GM21825 (cell line): Measurements from ENCODE around the gene SLC8A1.

Experiments used
- ATAC-seq: cut with Tn5 transposase; IDR thresholded peaks from one replicate; pipeline ENCODE4 v1.9.1; 2021; ENCODE audit warnings: mild to moderate bottlenecking, moderate library complexity; ENCODE audit not compliant: unreplicated experiment

Gene SLC8A1

DNA sequence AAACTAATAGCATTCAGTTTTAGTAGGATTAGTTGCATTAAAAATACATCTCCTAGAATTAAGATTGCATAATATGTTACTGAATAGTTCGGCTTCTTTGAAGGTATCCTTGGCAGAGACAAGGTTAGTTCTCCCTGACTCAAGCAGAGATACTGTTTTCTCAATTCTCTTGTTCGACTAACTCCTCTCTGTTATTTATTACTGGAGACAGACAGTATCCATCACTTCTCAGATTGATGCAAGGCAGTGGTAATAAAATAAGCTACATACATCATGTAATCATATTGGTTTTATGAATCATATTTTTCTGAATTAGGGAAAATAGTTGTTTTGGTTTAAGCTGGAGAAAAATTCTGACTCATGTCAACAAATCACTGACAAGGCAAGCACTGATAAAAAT is 134.8 kb downstream of the SLC8A1 start:
- no peak for ATAC-seq

- ATAC-seq, result no peak
Measured at GRCh38 chr2:40316620-40317019, 135.3 kb downstream of the SLC8A1 start.

GRCh38 chr2:40315683-40316082 is 136.2 kb downstream of the SLC8A1 start:
- no peak for ATAC-seq

- ATAC-seq, result no peak
Measured at GRCh38 chr2:40311026-40311425, 140.9 kb downstream of the SLC8A1 start.

DNA sequence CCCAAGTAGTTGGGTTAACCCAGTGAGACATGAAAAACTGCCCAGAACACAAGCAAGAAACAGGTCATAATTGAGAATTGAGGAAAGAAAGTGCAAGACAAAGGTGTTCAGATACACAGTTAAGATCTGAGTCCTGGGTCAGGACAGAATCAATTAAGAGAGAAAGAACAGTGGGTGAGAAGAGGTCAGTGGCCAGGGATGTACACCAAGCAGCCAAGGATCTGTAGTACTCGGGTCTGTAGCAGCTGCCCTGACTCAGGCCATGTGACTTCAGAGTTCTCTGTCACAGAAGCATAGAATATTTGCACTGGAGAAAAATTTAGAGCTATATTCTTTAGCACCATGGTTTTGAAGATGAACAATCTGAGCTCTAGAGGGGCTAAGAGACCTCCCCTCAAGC is 141.6 kb downstream of the SLC8A1 start:
- ATAC-seq, result no peak

- ATAC-seq, result no peak
Measured at GRCh38 chr2:40304340-40304739, 147.6 kb downstream of the SLC8A1 start.

DNA sequence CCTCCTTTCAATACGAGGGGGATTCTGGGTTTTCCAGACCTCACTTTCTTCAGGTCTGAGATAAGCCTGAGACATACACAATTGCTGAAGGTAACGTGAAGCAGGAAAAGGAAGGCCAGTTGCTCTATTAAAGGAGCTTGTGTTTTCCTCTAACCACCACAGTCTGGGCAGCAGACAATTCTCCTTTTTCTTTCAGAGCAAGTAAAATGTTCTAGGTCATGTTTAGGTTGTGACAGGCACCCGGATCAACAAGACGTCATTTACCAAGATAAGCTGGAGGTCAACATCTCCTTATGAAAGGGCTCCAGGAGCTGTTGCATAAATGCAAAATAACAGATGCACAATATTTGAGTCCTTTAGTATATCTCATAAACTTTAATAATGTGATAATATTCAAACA is 148.1 kb downstream of the SLC8A1 start:
- no peak for ATAC-seq

- ATAC-seq, result no peak
Measured at GRCh38 chr2:40302751-40303325, 149.1 kb downstream of the SLC8A1 start.

GRCh38 chr2:40300391-40300790 is 151.5 kb downstream of the SLC8A1 start:
- no peak for ATAC-seq

DNA sequence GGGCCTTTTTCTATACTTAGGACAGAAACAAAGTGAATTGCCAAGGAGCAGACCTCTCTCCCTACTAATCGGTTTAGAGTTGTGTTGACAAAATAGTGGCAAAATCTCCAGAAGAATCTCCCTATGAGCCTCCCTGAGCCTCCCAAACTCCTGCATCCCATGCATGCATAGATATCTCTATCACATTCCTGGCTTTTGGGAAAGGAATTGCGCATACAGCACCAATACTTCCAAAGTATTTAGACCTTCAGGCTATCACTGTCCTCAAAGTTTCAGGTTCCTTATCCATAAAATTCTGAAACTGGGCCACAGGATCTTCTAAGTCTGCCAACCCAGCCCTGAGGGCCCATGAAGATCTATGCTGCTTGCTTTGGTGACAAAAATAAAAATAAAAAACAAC is 152.1 kb downstream of the SLC8A1 start:
- no peak for ATAC-seq

DNA sequence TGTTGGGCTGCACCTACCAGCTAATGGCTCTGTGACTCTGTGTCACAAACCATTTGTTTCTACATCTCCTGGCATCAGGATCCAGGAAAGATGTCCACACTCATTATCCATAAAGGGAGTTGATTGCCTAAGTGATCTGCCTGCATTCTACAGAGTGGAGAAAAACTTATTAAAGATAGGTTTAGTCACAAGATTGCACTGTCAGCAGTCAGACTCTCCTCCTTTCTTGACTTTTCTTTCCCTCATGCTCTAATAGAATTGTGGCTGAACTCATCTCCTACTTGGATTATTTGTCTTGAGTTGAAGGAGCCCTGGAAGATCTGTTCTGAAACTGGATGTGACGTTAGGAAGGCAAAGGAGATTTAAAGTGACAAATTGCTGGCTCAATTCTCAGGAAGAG is 152.7 kb downstream of the SLC8A1 start:
- ATAC-seq, result no peak

GRCh38 chr2:40298026-40298425 is 153.9 kb downstream of the SLC8A1 start:
- ATAC-seq, result no peak

- ATAC-seq, result no peak
Measured at GRCh38 chr2:40292291-40292690, 159.6 kb downstream of the SLC8A1 start.

DNA sequence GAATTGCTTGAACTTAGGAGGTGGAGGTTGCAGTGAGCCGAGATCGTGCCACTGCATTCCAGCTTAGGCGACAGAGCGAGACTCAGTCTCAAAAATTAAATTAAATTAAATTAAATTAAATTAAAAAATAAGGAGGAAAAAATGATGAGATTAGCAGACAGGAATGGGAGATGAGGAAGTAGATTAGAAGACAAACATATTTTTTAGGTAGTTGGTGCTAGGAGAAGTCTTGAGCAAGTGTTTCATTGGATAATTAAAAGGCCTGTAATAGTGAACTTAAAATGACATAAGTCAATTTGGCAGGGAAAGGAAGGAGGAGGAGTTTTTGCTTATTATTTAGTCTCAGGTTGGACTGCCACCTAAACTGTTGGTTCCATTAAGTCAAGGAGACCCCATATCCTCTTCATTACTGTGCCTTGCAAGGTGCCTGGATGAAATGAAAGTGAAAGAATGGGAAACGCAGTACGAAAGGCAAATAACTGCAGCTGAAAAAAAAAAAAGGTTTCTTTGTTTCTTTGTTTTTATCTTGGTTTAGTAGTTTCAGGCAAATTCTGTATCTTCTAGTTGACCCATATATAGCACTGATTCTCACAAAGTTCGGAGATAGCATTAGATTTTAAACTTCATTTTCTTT is 162.0 kb downstream of the SLC8A1 start:
- no peak for ATAC-seq

GRCh38 chr2:40287773-40288172 is 164.1 kb downstream of the SLC8A1 start:
- no peak for ATAC-seq

GRCh38 chr2:40287195-40287594 is 164.7 kb downstream of the SLC8A1 start:
- ATAC-seq, result no peak

DNA sequence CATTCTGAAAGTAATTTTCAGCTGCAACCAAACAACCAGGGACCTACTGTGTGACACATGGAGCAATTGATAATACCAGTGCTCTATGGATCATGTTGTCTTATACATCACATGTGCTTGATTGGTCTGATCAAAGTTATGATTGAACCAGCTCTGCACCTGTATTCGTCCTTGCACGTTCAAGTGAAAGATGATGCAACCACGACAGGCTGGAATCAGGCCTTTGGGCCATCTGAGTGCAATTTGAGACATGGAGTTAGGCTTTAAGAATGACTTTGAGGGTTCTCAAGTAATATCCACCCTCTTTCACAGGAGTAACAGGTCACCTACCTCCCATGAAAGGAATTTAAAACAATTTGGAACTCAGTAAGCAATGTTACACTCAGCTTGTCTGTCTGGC is 165.2 kb downstream of the SLC8A1 start:
- ATAC-seq, result no peak

GRCh38 chr2:40285391-40285790 is 166.5 kb downstream of the SLC8A1 start:
- no peak for ATAC-seq

- no peak for ATAC-seq
Measured at GRCh38 chr2:40284797-40285196, 167.1 kb downstream of the SLC8A1 start.

DNA sequence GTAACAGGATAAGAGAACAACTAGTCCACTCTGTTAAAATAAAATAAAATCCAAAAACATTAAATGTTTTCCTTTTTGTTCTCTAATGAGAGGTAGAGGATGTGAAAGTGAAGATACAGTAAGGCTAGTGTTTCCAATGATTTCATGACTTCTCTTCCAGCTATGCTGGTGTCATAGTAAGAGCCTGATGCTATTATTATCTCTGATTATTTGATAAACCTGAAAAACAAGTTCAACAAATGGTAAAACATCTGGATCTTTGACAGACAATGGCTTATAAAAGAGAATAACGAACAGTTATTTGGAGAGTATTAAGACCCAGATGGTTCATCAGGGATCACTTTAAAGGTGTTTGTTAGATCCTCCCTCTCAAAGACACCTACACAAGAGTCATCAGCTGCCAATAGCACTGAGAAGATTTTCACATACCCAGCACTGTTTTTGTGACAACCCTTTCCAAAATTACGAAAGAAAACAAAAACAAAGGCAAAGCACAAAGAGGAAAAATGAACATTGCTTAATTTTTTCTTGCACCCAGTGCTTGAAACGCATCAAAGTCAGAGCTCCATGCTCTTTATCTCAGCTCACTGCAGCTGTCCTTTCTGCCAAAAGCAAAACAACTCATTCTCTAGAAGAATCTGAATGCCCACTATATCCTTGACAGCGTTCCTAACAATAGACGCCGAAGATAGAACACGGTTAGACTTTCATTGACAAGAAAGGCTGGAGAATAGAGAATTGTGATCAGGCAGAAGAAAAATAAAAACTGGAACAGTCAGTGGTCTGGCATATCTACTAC is 168.6 kb downstream of the SLC8A1 start:
- no peak for ATAC-seq

DNA sequence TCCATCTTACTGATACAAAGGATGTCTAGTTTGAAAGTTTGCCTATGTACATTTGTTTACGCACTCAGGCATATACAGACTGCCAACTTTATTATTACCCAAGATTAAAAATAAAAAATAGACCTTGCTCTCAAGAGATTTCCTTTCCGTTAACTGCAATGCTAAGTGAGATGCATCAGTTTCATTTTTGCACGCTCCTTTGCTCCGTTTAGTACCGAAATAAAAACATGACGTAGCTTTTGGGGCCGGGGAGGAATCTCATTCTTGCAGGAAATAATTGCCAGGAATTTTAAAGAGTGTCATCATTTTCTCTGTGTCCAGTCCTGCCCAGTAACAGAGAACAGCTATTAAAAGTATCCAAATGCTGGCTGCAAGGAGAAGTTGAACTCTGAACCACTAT is 169.5 kb downstream of the SLC8A1 start:
- no peak for ATAC-seq
